IMR-90 (cell line): ENCODE measurements around the gene CMTM6.

Source experiments
- BHLHE40 ChIP-seq: fragments of 150-350 bp; IDR thresholded peaks from 2 replicates; pipeline ENCODE4 v1.6.1; 2016; ENCODE audit warnings: mild to moderate bottlenecking, low read depth, low read length
- CEBPB ChIP-seq: IDR thresholded peaks from 2 replicates; pipeline ENCODE4 v1.6.1; 2012; ENCODE audit warnings: low read depth, low read length, improper control_type of control experiment
- CHD1 ChIP-seq: IDR thresholded peaks from 2 replicates; pipeline ENCODE4 v1.6.1; 2012; ENCODE audit warnings: low read depth, low read length, improper control_type of control experiment
- CTCF ChIP-seq: conservative IDR thresholded peaks from 2 replicates; pipeline ENCODE4 v1.5.1; 2012; ENCODE audit warnings: mild to moderate bottlenecking, low read depth, low read length, improper control_type of control experiment
- ELK1 ChIP-seq: fragments of 150-350 bp; IDR thresholded peaks from 2 replicates; pipeline ENCODE4 v1.6.1; 2016; ENCODE audit warnings: low read depth, mild to moderate bottlenecking, low read length, moderate library complexity, borderline replicate concordance
- POLR2A ChIP-seq: IDR thresholded peaks from 2 replicates; pipeline ENCODE4 v1.6.1; 2012; ENCODE audit warnings: mild to moderate bottlenecking, low read depth, low read length
- RFX5 ChIP-seq: IDR thresholded peaks from 2 replicates; pipeline ENCODE4 v1.8.0; 2012; ENCODE audit warnings: low read depth, mild to moderate bottlenecking, low read length, moderate library complexity
- SMC3 ChIP-seq: fragments of 150-350 bp; IDR thresholded peaks from 2 replicates; pipeline ENCODE4 v1.6.1; 2016; ENCODE audit warnings: low read depth, mild to moderate bottlenecking, antibody characterized with exemption, low read length, moderate library complexity
- USF2 ChIP-seq: fragments of 150-350 bp; IDR thresholded peaks from 2 replicates; pipeline ENCODE4 v1.6.1; 2017; ENCODE audit warnings: mild to moderate bottlenecking, antibody characterized with exemption, low read length, low read depth

GRCh38 chr3:32471246-32471645 lies 31.4 kb downstream of the CMTM6 start:
- TF ChIP-seq RFX5 (no peak), CTCF (no peak), POLR2A (no peak), BHLHE40 (no peak), CEBPB (no peak), SMC3 (no peak), USF2 (no peak), ELK1 (no peak), CHD1 (no peak)
